Naive B cell (primary cell): Measurements from ENCODE around the gene PRR23A. TPM values are rescaled to one million over a fixed set of nuclear protein-coding genes. Genes with fewer than 3 reads are reported as not detected.

Experiments used
- ATAC-seq, 2 donors: fragments of 150-1000 bp; cut with Tn5 transposase; 2 replicates each; pipeline ENCODE4 v1.10.0; 2021; ENCODE audit warnings: low read depth in 2 of 2, mild to moderate bottlenecking in 2 of 2, moderate library complexity in 2 of 2
- DNase-seq: peaks from one replicate; pipeline ENCODE4 v3.0.0; 2022
- H3K27ac Mint-ChIP-seq, 6 donors: one replicate each; pipeline ENCODE4 v1.8.0; 2020 to 2022; ENCODE audit warnings: mild to moderate bottlenecking in 6 of 6, mixed read lengths in 6 of 6, moderate library complexity in 5 of 6, inconsistent platforms in 2 of 6
- H3K27me3 Mint-ChIP-seq, 3 donors: one replicate each; pipeline ENCODE4 v1.8.0; 2021 to 2022; ENCODE audit warnings: mixed read lengths in 3 of 3, mild to moderate bottlenecking in 1 of 3
- H3K36me3 Mint-ChIP-seq, 2 donors: one replicate each; pipeline ENCODE4 v1.8.0; 2020 to 2022; ENCODE audit warnings: mixed read lengths in 2 of 2, inconsistent platforms in 1 of 2, mild to moderate bottlenecking in 1 of 2
- H3K4me1 Mint-ChIP-seq, 3 donors: one replicate each; pipeline ENCODE4 v1.8.0; 2020 to 2022; ENCODE audit warnings: mixed read lengths in 3 of 3, inconsistent platforms in 1 of 3, mild to moderate bottlenecking in 1 of 3, moderate library complexity in 1 of 3
- H3K4me3 Mint-ChIP-seq, 8 donors: one replicate each; pipeline ENCODE4 v1.8.0; 2020 to 2022; ENCODE audit warnings: mild to moderate bottlenecking in 8 of 8, mixed read lengths in 8 of 8, moderate library complexity in 8 of 8, inconsistent platforms in 2 of 8
- H3K9me3 Mint-ChIP-seq, 7 donors: one replicate each; pipeline ENCODE4 v1.8.0; 2020 to 2022; ENCODE audit warnings: mixed read lengths in 7 of 7, mild to moderate bottlenecking in 5 of 7, inconsistent platforms in 2 of 7, moderate library complexity in 1 of 7
- polyA plus RNA-seq, 6 donors: library from polyadenylated mRNA; unstranded; fragments of 300-500 nt; fragmentation: Illumina TruSeq; gene quantifications; one replicate each; pipeline ENCODE4 v1.2.3, GENCODE V29; 2021; ENCODE audit warnings: low read depth in 6 of 6

Gene PRR23A
- polyA plus RNA-seq, 6 donors from 2014 or later = not detected

GRCh38 chr3:138960417-138960852, 45.6 kb downstream of the PRR23A start:
- no peak for DNase-seq
- Mint-ChIP-seq H3K36me3 (peaks cover 5 to 31% of the 10 kb centered on the region in 2 donors), H3K27me3 (peaks cover 64 to 75% (median 70%) of the 10 kb centered on the region in 3 donors), H3K27ac (peak overlapping the region in 1 of 6 donors; percentile 40), H3K9me3 (peaks cover 2 to 36% (median 20%) of the 10 kb centered on the region in 7 donors), H3K4me3 (peak overlapping the region in 5 of 8 donors; percentile 44 to 81 (median 55)), H3K4me1 (peaks cover 12 to 19% (median 17%) of the 10 kb centered on the region in 3 donors)
- peak; percentile 20 to 23 for ATAC-seq

Other genes with a start within 250 kb of the PRR23A start
- 10 to 100 TPM in 4 of 6 donors, 1 to 10 TPM in 2; 3.0 to 15.2 (median 10.9) TPM for gene PIK3CB, start 171.3 kb downstream of the PRR23A start, polyA plus RNA-seq
- gene FOXL2, start 59.1 kb downstream of the PRR23A start, polyA plus RNA-seq = not detected
- not detected for gene FOXL2NB, start 59.1 kb downstream of the PRR23A start, polyA plus RNA-seq
- gene PRR23B, start 14.7 kb upstream of the PRR23A start, polyA plus RNA-seq = not detected
- not detected for gene PRR23C, start 38.6 kb upstream of the PRR23A start, polyA plus RNA-seq